H9 (cell line): ENCODE data around the gene IGFBP3. TPM values are rescaled to one million over a fixed set of nuclear protein-coding genes. Genes with fewer than 3 reads are reported as not detected.

Experiments
- DNase-seq: peaks from one replicate; pipeline ENCODE4 v3.0.0-alpha.2; 2017
- H2AFZ ChIP-seq: one replicate; pipeline ENCODE4 v1.6.1; 2013; ENCODE audit warnings: mild to moderate bottlenecking, low read length, control low read depth, moderate library complexity
- H2AK5ac ChIP-seq: 2 replicates; pipeline ENCODE4 v1.6.1; 2013; ENCODE audit warnings: low read length, control low read depth, mixed read lengths; ENCODE audit not compliant: insufficient read length
- H2BK120ac ChIP-seq: one replicate; pipeline ENCODE4 v1.6.1; 2013; ENCODE audit warnings: low read depth, mild to moderate bottlenecking, low read length, control low read depth, inconsistent platforms; ENCODE audit not compliant: poor library complexity, severe bottlenecking
- H2BK12ac ChIP-seq: 2 replicates; pipeline ENCODE4 v1.6.1; 2013; ENCODE audit warnings: low read length, control low read depth, mixed read lengths, low read depth; ENCODE audit not compliant: insufficient read length
- H2BK15ac ChIP-seq: 2 replicates; pipeline ENCODE4 v1.6.1; 2013; ENCODE audit warnings: low read depth, low read length, control low read depth
- H2BK20ac ChIP-seq: one replicate; pipeline ENCODE4 v1.6.1; 2013; ENCODE audit warnings: low read depth, mild to moderate bottlenecking, low read length, control low read depth, inconsistent platforms; ENCODE audit not compliant: poor library complexity, severe bottlenecking
- H2BK5ac ChIP-seq: 2 replicates; pipeline ENCODE4 v1.6.1; 2013; ENCODE audit warnings: low read length, control low read depth, mixed read lengths; ENCODE audit not compliant: insufficient read length
- H3K14ac ChIP-seq: 2 replicates; pipeline ENCODE4 v1.6.1; 2013; ENCODE audit warnings: low read length, control low read depth; ENCODE audit not compliant: insufficient read depth
- H3K18ac ChIP-seq: 2 replicates; pipeline ENCODE4 v1.6.1; 2013; ENCODE audit warnings: low read depth, mild to moderate bottlenecking, mixed read lengths, low read length, control low read depth; ENCODE audit not compliant: insufficient read length
- H3K23ac ChIP-seq: 2 replicates; pipeline ENCODE4 v1.6.1; 2013; ENCODE audit warnings: low read length, control low read depth, mixed read lengths, low read depth; ENCODE audit not compliant: insufficient read length
- H3K23me2 ChIP-seq: 2 replicates; pipeline ENCODE4 v1.6.1; 2013; ENCODE audit warnings: low read depth, mild to moderate bottlenecking, mixed read lengths, low read length, control low read depth; ENCODE audit not compliant: insufficient read length, poor library complexity, severe bottlenecking
- H3K27ac ChIP-seq: 2 replicates; pipeline ENCODE4 v1.5.1; 2013; ENCODE audit warnings: low read length, control low read depth, mixed read lengths, low read depth; ENCODE audit not compliant: insufficient read length
- H3K27me3 ChIP-seq: 2 replicates; pipeline ENCODE4 v1.6.1; 2013; ENCODE audit warnings: low read length, control low read depth, inconsistent platforms; ENCODE audit not compliant: insufficient read depth
- H3K4ac ChIP-seq: 2 replicates; pipeline ENCODE4 v1.6.1; 2013; ENCODE audit warnings: low read depth, mild to moderate bottlenecking, control low read depth, inconsistent platforms, low read length, moderate library complexity
- H3K4me1 ChIP-seq: 2 replicates; pipeline ENCODE4 v1.6.1; 2013; ENCODE audit warnings: low read length, control low read depth, inconsistent platforms; ENCODE audit not compliant: insufficient read depth
- H3K4me2 ChIP-seq: 2 replicates; pipeline ENCODE4 v1.6.1; 2013; ENCODE audit warnings: low read length, control low read depth, mixed read lengths; ENCODE audit not compliant: insufficient read length, insufficient read depth
- H3K56ac ChIP-seq: 2 replicates; pipeline ENCODE4 v1.6.1; 2013; ENCODE audit warnings: low read depth, mild to moderate bottlenecking, mixed read lengths, low read length, control low read depth; ENCODE audit not compliant: insufficient read length
- H3K79me1 ChIP-seq: 2 replicates; pipeline ENCODE4 v1.6.1; 2013; ENCODE audit warnings: low read depth, mild to moderate bottlenecking, moderate library complexity, low read length, control low read depth, inconsistent platforms; ENCODE audit not compliant: insufficient read depth, poor library complexity, severe bottlenecking
- H3K79me2 ChIP-seq: 2 replicates; pipeline ENCODE4 v1.6.1; 2013; ENCODE audit warnings: low read length, control low read depth, inconsistent platforms; ENCODE audit not compliant: insufficient read depth
- H3K9ac ChIP-seq: 2 replicates; pipeline ENCODE4 v1.6.1; 2013; ENCODE audit warnings: low read length, control low read depth, mixed read lengths; ENCODE audit not compliant: insufficient read length; ENCODE audit errors: extremely low read depth
- H3K9me3 ChIP-seq: one replicate; pipeline ENCODE4 v1.6.1; 2013; ENCODE audit warnings: low read depth, low read length, inconsistent platforms; ENCODE audit not compliant: control insufficient read depth
- H3T11ph ChIP-seq: one replicate; pipeline ENCODE4 v1.6.1; 2013; ENCODE audit warnings: mild to moderate bottlenecking, low read length, control low read depth, inconsistent platforms
- H4K20me1 ChIP-seq: one replicate; pipeline ENCODE4 v1.6.1; 2013; ENCODE audit not compliant: control insufficient read depth, insufficient read length, insufficient read depth
- H4K5ac ChIP-seq: 2 replicates; pipeline ENCODE4 v1.6.1; 2013; ENCODE audit warnings: low read depth, mild to moderate bottlenecking, mixed read lengths, low read length, control low read depth; ENCODE audit not compliant: insufficient read length
- H4K8ac ChIP-seq: replicated peaks from 2 replicates; pipeline ENCODE4 v1.6.1; 2013; ENCODE audit warnings: low read length, control low read depth, mixed read lengths, low read depth; ENCODE audit not compliant: insufficient read length
- H4K91ac ChIP-seq: 2 replicates; pipeline ENCODE4 v1.6.1; 2013; ENCODE audit warnings: low read depth, mild to moderate bottlenecking, moderate library complexity, mixed read lengths, low read length, control low read depth; ENCODE audit not compliant: insufficient read length
- H3K27ac Mint-ChIP-seq, 3 experiments: 2 replicates in 2 of 3; 3 replicates in 1 of 3; pipeline ENCODE4 v1.8.0; 2020 to 2021; ENCODE audit warnings: mixed read lengths in 3 of 3, mild to moderate bottlenecking in 1 of 3, moderate library complexity in 1 of 3
- H3K27me3 Mint-ChIP-seq: 2 replicates; pipeline ENCODE4 v1.8.0; 2021; ENCODE audit warnings: low read depth, mild to moderate bottlenecking, moderate library complexity, mixed read lengths
- H3K36me3 Mint-ChIP-seq, 3 experiments: 2 replicates in 2 of 3; 3 replicates in 1 of 3; pipeline ENCODE4 v1.8.0; 2020 to 2021; ENCODE audit warnings: low read depth in 3 of 3, mixed read lengths in 3 of 3; ENCODE audit not compliant: insufficient read depth in 1 of 3
- H3K4me1 Mint-ChIP-seq, 2 experiments: 2 replicates each; pipeline ENCODE4 v1.8.0; 2020; ENCODE audit warnings: mixed read lengths in 2 of 2
- H3K4me3 Mint-ChIP-seq, 2 experiments: 2 replicates in 1 of 2; 3 replicates in 1 of 2; pipeline ENCODE4 v1.8.0; 2020 to 2021; ENCODE audit warnings: mild to moderate bottlenecking in 2 of 2, mixed read lengths in 2 of 2, moderate library complexity in 1 of 2
- H3K9me3 Mint-ChIP-seq, 2 experiments: 2 replicates in 1 of 2; 3 replicates in 1 of 2; pipeline ENCODE4 v1.8.0; 2020; ENCODE audit warnings: mild to moderate bottlenecking in 2 of 2, mixed read lengths in 2 of 2, moderate library complexity in 1 of 2
- CTCF ChIP-seq: fragments of 200-600 bp; sonication (generic); conservative IDR thresholded peaks from 3 replicates; pipeline ENCODE4 v1.8.0; 2021; ENCODE audit warnings: antibody characterized with exemption, mild to moderate bottlenecking
- WGBS: extraction: QIAGEN DNeasy Blood & Tissue Kit; methylation state at CpG from one replicate; pipeline ENCODE4 v1.1.7; 2013; ENCODE audit warnings: missing lambda C conversion rate, low lambda C conversion rate, mixed read lengths; ENCODE audit not compliant: insufficient read length; ENCODE audit errors: extremely low coverage; 5-methylcytosine and 5-hydroxymethylcytosine counted together
- total RNA-seq: library from RNA; stranded (reverse); gene quantifications from 2 replicates; pipeline ENCODE4 v1.2.1, GENCODE V29; 2021

Gene IGFBP3
- total RNA-seq, 1 experiment from 2014 or later: 10.0 TPM

GRCh38 chr7:45944058-45944457, 23.0 kb upstream of the IGFBP3 start:
- H2BK20ac ChIP-seq: no peak overlapping the region
- H3K79me2 ChIP-seq: no peaks in the 10 kb centered on the region
- no peak for DNase-seq
- no peaks in the 10 kb centered on the region for H3K23me2 ChIP-seq
- no peaks in the 10 kb centered on the region for H4K20me1 ChIP-seq
- no peaks in the 10 kb centered on the region for H3K79me1 ChIP-seq
- H3K4me1 ChIP-seq: no peaks in the 10 kb centered on the region
- H3K27me3 Mint-ChIP-seq: peaks cover 3% of the 10 kb centered on the region; the same call in 1 of the 2 replicates
- H3K9ac ChIP-seq: no peak overlapping the region
- H3T11ph ChIP-seq: no peak overlapping the region
- no peak overlapping the region for H2BK5ac ChIP-seq
- H3K9me3 ChIP-seq: no peaks in the 10 kb centered on the region
- H3K14ac ChIP-seq: no peak overlapping the region
- H3K18ac ChIP-seq: no peak overlapping the region
- H2AFZ ChIP-seq: no peak overlapping the region
- H3K56ac ChIP-seq: no peak overlapping the region
- no peak overlapping the region for H2BK15ac ChIP-seq
- no peak overlapping the region for H3K27ac Mint-ChIP-seq
- no peak overlapping the region for H3K23ac ChIP-seq
- H3K4me1 Mint-ChIP-seq: no peaks in the 10 kb centered on the region
- no peaks in the 10 kb centered on the region for H3K27me3 ChIP-seq
- H4K91ac ChIP-seq: no peak overlapping the region
- no peak overlapping the region for H4K5ac ChIP-seq
- H3K4ac ChIP-seq: no peak overlapping the region
- no peak overlapping the region for H2BK120ac ChIP-seq
- TF ChIP-seq CTCF: no peak
- H3K4me3 Mint-ChIP-seq: no peak overlapping the region
- peaks cover 2 to 5% (median 4%) of the 10 kb centered on the region in 3 experiments; a peak in 4 of 7 replicates for H3K36me3 Mint-ChIP-seq
- peaks cover 0 to 9% of the 10 kb centered on the region in 2 experiments; a peak in 3 of 5 replicates for H3K9me3 Mint-ChIP-seq
- H4K8ac ChIP-seq: no peak overlapping the region
- H2BK12ac ChIP-seq: no peak overlapping the region
- no peak overlapping the region for H2AK5ac ChIP-seq
- H3K4me2 ChIP-seq: no peak overlapping the region
- no peak overlapping the region for H3K27ac ChIP-seq
- no CpG with 5 or more reads among the region's 6 CpGs for WGBS
